NOMO-1 (cell line): Measurements from ENCODE around the gene FIBP.

Experiments used
- DNase-seq, 2 experiments: peaks; one replicate each; lab custom pipeline; 2025; ENCODE audit not compliant: unreplicated experiment in 2 of 2; lab: John Stamatoyannopoulos, UW

The FIBP gene

GRCh38 chr11:65871811-65872548 is 16.3 kb downstream of the FIBP start:
- DNase-seq = no peak

DNA sequence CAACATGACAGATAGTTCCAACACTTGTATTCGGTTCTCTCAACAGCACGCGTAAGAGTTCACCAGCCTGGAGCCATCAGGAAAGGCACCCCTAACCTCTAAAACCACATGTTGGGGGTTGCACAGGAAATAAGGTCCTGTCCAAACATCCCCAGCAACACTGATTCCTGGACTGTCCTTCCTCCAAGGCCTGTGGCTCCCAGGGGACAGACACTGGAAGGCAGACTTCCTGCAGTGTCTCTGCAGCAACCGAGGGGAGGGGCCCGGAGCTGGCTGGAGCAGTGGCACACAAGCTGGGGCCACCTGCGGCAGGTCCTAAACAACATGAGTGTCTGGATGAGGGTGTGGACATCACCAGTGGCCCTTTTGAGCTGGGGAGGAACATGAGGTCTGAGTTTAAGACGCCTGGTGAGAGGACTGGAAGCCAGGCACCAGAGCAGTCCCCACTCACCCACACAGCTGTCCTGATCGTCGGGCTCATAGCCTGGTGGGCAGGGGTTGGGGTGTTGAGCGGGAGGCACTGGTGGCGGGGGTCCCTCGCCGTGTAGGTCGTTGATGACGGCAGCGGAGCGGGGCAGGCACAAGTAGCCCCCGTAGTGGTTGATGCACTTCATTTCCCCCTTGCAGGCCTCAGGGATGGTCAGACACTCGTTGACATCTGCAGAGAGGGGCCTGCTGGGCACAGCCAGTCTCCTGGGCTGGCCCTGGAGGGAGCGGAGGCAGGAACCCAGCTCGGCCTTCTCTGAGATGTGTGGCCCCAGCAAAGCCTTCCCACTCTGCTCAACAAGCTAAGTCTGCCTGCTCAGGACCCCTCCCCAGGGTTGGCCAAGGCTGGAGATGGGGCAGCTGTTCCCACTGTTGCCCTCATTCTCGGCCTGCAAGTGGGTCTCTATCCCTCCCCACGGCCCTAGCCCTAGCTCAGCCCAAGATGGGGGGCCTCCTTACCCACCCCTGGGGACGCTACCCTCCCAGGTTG is 17.3 kb downstream of the FIBP start:
- DNase-seq = no peak

GRCh38 chr11:65870307-65870658 is 18.0 kb downstream of the FIBP start:
- no peak for DNase-seq

GRCh38 chr11:65869643-65870306 is 18.5 kb downstream of the FIBP start:
- DNase-seq = no peak

DNA sequence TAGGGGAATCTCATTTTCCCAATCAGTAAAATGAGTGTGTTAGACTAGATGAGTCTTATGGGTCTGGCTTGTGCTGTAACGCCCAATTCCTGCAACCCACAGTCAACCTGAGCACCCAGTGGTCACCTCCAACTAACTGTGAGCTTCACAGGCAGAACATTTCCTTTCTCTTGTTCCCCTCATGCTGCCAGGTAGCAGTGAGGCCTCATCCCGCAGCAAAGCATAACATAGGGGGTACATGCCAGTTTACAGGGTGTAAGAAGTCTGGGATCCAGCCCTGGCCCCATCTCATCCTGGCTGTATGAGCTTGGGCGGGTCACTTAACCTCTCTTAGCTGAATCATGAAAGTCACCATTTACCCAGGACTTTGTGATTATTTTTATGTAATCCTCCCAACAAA is 19.4 kb downstream of the FIBP start:
- DNase-seq = no peak

DNA sequence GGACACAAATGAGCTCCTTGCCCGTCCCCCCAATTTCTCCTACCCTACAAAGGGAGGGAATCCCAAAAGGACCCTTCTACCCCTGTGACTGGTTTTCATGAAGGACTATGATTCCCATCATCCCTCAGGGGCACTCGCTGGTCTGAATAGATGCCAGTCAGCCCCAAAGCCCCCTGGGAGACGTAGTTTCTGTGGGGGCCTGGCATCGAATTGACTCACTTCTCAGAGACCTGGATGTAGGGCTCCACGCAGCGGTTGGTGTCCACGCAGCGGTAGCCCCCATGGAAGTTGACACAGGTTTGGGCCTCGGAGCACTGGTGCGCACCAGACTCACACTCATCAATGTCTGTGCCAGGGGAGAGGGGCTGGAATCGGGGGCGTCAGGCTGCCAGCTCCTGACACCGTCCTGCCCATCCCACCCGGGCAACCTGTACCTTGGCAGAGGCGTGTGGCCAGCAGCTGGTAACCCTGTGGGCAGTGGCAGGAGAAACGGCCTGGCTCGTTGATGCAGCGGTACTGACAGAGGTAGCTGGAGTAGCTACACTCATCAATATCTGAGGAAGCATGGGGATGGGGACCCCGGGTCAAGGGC is 20.1 kb downstream of the FIBP start:
- DNase-seq = no peak

GRCh38 chr11:65867284-65868071 is 20.8 kb downstream of the FIBP start:
- DNase-seq = no peak

- DNase-seq = no peak
Observed at GRCh38 chr11:65866509-65867283, 21.6 kb downstream of the FIBP start.

GRCh38 chr11:65865550-65866172 is 22.6 kb downstream of the FIBP start:
- DNase-seq = no peak

DNA sequence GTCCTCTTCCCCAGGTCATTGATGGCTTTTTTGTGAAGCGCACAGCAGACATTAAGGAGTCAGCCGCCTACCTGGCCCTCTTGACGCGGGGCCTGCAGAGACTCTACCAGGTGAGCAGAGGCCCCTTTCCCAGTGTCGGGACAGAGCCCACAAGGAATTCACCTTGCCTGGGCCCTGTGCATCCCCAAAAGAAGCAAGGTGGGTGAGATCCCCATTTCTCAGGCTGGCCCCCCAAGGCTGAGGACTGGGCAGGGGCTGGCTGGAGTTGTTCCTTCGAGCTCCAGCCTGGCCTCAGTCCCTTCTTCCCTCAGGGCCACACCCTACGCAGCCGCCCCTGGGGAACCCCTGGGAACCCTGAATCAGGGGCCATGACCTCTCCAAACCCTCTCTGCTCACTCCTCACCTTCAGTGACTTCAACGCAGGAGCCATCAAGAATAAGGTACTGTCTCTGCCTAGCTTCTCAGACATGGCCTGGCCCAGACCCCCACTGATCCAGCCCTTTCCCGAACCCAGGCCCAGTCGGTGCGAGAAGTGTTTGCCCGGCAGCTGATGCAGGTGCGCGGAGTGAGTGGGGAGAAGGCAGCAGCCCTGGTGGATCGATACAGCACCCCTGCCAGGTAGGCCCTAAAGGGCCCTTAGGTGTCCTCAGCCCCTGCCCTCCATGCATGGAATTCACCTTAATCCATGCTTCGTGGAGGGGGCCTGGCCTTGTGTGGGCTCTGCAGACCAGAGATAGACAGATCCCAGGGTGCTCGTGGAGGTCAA is 23.4 kb downstream of the FIBP start:
- DNase-seq = no peak

DNA sequence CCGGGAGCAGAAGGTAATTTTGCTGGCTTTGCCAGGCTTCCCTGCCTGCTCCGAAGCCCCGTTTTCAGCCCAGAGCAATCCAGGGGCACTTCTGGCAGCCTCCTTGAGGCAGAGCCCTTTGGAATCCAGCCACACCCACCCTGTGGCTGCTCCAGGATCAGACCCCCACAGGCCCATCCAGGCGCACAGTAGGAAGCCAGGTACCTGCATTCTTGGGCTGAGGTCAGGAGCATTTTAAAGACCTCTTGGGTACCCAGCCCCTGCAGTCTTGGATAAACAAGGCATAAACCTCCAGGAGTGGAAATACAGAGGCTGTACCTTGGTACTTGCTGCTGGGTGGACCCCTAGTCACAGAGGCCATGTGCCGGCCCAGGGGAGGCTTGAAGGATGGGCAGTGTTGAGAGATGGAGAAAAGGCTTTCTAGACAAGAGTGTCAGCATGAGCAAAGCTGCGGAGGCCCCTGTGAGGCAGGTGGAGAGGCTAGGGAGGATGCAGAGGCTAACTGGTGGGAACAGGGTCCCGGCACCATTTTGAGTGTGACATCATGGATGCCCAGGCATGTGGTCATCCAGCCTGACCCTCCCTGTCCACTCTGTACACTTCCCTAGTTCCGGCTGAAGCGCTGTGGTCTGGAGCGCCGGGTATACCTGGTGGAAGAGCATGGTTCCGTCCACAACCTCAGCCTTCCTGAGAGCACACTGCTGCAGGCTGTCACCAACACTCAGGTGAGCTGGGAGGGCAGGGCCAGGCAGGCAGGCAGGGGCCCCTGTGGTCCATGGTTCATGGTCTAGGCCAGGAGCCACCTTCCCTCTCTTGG is 24.2 kb downstream of the FIBP start:
- no peak for DNase-seq

DNA sequence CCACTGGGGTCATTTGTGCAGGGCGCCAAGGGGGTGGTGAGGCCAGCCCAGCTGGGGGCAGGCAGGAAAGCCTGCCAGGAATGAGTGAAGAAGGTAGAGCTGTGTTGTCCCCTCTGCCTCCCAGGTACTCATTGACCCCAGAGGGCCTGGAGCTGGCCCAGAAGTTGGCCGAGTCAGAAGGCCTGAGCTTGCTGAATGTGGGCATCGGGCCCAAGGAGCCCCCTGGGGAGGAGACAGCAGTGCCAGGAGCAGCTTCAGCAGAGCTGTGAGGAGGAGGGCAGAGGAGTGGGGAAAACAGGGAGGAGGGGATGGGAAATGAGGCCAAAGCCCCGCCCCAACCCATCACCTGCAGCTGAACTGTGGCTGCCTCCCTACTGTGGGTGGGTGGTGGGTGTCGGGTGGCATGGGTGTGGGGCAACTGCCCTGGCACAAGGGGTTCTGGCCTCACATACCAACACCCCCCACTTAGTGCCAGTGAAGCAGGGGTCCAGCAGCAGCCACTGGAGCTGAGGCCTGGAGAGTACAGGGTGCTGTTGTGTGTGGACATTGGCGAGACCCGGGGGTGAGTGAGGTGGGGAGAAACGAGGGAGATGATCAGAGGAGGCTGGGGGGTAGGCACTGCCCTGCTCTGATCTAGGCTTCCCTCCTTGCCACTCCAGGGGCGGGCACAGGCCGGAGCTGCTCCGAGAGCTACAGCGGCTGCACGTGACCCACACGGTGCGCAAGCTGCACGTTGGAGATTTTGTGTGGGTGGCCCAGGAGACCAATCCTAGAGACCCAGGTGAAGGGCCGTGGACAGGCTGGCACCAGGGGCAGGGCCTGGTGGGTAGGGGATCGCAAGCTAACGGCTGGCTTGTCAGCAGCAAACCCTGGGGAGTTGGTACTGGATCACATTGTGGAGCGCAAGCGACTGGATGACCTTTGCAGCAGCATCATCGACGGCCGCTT is 25.1 kb downstream of the FIBP start:
- DNase-seq = no peak

DNA sequence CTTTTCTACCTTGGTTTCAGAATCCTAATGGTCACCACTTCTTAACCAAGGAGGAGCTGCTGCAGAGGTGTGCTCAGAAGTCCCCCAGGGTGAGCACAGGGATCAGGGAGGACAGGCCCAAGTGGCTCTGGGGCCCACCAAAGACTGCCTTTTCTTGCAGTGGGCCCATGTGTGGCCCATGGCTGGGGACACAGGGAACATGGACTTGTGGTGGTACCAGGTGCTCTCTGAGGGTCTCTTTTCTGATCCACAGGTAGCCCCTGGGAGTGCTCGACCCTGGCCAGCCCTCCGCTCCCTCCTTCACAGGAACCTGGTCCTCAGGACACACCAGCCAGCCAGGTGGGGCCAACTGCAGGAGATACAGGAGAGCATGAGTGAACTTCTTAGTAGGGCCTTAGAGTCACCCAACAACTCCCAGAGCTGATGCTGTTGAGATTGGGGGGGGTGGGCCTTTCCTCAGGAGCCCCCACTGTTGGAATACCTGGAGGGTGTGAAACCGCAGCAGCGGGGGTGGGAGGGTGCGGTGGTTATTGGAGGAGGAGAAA is 26.0 kb downstream of the FIBP start:
- no peak for DNase-seq

GRCh38 chr11:65861533-65862183 is 26.6 kb downstream of the FIBP start:
- no peak for DNase-seq

GRCh38 chr11:65861165-65861505 is 27.1 kb downstream of the FIBP start:
- DNase-seq = no peak
